Measurements from ENCODE around the gene ARMC3. TPM values are rescaled to one million over a fixed set of nuclear protein-coding genes. Genes with fewer than 3 reads are reported as not detected.

ARMC3 gene
- total and polyA plus RNA-seq, 9 of the 15 experiments (the other 6 are each of a cell fraction or from before 2014, with no cell fraction given): 0.33 to 1.1 (median 0.62) TPM

DNA sequence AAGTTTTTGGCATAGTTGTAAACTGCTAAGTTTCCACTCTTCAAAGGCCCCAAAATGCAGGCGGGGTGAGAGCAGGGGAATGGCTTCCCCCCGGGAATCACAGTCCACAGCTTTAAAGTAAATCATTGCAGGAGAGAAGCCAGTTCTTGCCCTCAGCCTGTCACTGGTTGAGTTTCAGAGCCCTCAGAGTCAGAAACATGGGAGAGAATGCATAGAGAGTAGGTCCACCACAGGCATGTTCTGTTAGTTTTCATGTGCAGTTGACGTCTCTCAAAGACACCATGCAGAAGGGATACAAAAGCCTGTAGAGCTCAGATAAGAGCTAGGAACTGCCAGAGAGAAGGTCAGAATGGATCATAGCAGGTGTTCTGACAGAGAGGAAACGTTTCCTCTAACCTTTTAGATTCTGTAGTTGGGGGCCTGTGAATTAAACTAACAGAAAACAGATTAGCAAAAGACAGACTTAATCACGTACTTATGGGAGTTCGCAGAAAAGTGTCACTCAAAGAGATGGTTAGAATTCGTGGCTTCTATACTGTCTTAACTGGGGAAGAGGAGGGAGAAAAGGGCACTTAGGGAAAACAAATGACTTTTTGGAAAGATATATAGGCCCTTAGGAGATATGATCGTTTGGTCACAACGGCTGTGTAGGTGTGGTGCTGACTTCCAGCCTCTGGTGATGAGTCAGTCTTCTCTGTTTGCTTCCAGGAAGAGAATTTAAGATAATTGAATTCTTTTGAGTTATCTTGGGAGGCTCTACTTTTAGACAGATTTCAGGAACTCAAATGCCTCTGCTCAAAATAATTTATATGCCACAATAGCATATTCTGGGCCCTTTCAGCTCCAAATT is 119.6 kb downstream of the ARMC3 start (continued):
- TF ChIP-seq ZBTB1 (CRISPR knock-in tag; IDR thresholded peaks at IDR 0.05; ENCODE audit: borderline replicate concordance, low read depth) (no peak), EP400 (IDR thresholded peaks at IDR 0.05) (peak; percentile 40; the same call in 1 of the 2 replicates), MTA3 (IDR thresholded peaks at IDR 0.05; ENCODE audit: borderline replicate concordance) (0 out of 2 replicates have a peak, but pooled peaks have one; percentile 54), EGR1 (conservative IDR thresholded peaks at IDR 0.05) (no peak), ZNF217 (CRISPR knock-in tag; IDR thresholded peaks at IDR 0.05) (no peak), CHD2 (IDR thresholded peaks at IDR 0.05; ENCODE audit: low read depth, low read length) (no peak), ZNF785 (CRISPR knock-in tag; IDR thresholded peaks at IDR 0.05) (no peak), CBX1 (IDR thresholded peaks at IDR 0.05; ENCODE audit: low read depth) (no peak), XRCC4 (IDR thresholded peaks at IDR 0.05; ENCODE audit: extremely low read depth, insufficient read depth, insufficient read length) (no peak), ZSCAN32 (CRISPR knock-in tag; IDR thresholded peaks at IDR 0.05) (no peak), CBFA2T3 (IDR thresholded peaks at IDR 0.05) (peak; percentile 94), RBM25 (IDR thresholded peaks at IDR 0.05; ENCODE audit: low read depth, low read length, severe bottlenecking) (no peak), CHCHD3 (CRISPR knock-in tag; IDR thresholded peaks at IDR 0.05) (no peak), GATA2 (CRISPR knock-in tag; IDR thresholded peaks at IDR 0.05) (peak; percentile 69), FOXK2 (conservative IDR thresholded peaks at IDR 0.05 in 1 of 2, IDR thresholded peaks at IDR 0.05 in 1 of 2; ENCODE audit: low read depth in 2 of 2) (peak; percentile 36 to 39; a peak in 2 of 4 replicates)
- TF ChIP-seq, protein P1, sequence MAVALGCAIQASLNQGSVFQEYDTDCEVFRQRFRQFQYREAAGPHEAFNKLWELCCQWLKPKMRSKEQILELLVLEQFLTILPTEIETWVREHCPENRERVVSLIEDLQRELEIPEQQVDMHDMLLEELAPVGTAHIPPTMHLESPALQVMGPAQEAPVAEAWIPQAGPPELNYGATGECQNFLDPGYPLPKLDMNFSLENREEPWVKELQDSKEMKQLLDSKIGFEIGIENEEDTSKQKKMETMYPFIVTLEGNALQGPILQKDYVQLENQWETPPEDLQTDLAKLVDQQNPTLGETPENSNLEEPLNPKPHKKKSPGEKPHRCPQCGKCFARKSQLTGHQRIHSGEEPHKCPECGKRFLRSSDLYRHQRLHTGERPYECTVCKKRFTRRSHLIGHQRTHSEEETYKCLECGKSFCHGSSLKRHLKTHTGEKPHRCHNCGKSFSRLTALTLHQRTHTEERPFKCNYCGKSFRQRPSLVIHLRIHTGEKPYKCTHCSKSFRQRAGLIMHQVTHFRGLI (CRISPR knock-in tag; IDR thresholded peaks at IDR 0.05): no peak
- TF ChIP-seq, protein P2, sequence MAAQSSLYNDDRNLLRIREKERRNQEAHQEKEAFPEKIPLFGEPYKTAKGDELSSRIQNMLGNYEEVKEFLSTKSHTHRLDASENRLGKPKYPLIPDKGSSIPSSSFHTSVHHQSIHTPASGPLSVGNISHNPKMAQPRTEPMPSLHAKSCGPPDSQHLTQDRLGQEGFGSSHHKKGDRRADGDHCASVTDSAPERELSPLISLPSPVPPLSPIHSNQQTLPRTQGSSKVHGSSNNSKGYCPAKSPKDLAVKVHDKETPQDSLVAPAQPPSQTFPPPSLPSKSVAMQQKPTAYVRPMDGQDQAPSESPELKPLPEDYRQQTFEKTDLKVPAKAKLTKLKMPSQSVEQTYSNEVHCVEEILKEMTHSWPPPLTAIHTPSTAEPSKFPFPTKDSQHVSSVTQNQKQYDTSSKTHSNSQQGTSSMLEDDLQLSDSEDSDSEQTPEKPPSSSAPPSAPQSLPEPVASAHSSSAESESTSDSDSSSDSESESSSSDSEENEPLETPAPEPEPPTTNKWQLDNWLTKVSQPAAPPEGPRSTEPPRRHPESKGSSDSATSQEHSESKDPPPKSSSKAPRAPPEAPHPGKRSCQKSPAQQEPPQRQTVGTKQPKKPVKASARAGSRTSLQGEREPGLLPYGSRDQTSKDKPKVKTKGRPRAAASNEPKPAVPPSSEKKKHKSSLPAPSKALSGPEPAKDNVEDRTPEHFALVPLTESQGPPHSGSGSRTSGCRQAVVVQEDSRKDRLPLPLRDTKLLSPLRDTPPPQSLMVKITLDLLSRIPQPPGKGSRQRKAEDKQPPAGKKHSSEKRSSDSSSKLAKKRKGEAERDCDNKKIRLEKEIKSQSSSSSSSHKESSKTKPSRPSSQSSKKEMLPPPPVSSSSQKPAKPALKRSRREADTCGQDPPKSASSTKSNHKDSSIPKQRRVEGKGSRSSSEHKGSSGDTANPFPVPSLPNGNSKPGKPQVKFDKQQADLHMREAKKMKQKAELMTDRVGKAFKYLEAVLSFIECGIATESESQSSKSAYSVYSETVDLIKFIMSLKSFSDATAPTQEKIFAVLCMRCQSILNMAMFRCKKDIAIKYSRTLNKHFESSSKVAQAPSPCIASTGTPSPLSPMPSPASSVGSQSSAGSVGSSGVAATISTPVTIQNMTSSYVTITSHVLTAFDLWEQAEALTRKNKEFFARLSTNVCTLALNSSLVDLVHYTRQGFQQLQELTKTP (IDR thresholded peaks at IDR 0.05; ENCODE audit: low read depth in 1 of 2, partially characterized antibody in 2 of 2): peak in 1 of 2 experiments; percentile 62
- TF ChIP-seq, protein P3, sequence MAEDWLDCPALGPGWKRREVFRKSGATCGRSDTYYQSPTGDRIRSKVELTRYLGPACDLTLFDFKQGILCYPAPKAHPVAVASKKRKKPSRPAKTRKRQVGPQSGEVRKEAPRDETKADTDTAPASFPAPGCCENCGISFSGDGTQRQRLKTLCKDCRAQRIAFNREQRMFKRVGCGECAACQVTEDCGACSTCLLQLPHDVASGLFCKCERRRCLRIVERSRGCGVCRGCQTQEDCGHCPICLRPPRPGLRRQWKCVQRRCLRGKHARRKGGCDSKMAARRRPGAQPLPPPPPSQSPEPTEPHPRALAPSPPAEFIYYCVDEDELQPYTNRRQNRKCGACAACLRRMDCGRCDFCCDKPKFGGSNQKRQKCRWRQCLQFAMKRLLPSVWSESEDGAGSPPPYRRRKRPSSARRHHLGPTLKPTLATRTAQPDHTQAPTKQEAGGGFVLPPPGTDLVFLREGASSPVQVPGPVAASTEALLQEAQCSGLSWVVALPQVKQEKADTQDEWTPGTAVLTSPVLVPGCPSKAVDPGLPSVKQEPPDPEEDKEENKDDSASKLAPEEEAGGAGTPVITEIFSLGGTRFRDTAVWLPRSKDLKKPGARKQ (CRISPR knock-in tag; IDR thresholded peaks at IDR 0.05): no peak
- TF ChIP-seq, protein P4, sequence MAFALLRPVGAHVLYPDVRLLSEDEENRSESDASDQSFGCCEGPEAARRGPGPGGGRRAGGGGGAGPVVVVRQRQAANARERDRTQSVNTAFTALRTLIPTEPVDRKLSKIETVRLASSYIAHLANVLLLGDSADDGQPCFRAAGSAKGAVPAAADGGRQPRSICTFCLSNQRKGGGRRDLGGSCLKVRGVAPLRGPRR (CRISPR knock-in tag; IDR thresholded peaks at IDR 0.05): no peak
- TF ChIP-seq, protein P5, sequence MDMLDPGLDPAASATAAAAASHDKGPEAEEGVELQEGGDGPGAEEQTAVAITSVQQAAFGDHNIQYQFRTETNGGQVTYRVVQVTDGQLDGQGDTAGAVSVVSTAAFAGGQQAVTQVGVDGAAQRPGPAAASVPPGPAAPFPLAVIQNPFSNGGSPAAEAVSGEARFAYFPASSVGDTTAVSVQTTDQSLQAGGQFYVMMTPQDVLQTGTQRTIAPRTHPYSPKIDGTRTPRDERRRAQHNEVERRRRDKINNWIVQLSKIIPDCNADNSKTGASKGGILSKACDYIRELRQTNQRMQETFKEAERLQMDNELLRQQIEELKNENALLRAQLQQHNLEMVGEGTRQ (CRISPR knock-in tag; IDR thresholded peaks at IDR 0.05): no peak

All from K562 (cell line).